ENCODE results near the gene SLF1. TPM values are rescaled to one million over a fixed set of nuclear protein-coding genes. Genes with fewer than 3 reads are reported as not detected.

Gene SLF1
- total and polyA plus RNA-seq, 9 of the 15 experiments (the other 6 are each of a cell fraction or from before 2014, with no cell fraction given): 9.8 to 31.1 (median 16.3) TPM

DNA sequence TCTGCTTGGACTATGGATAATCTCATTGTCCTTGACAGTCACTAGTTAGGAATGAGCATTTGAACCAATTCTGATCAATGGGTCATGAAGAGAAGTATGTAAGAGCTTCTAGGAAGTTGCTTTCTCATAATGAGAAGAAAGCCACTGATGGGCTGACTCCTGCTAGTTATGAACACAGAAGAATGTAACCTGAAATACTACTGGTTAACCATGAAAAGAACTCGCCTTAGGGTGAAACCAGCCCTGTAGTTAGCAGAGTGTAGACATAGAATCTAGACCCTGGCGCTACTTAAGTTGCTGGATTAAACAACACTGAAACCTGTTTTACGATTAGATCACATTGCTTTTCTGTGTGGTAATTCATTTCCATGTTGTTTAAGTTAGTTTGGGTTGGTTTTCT is 26.6 kb downstream of the SLF1 start:
- POLR2A ChIA-PET: no interaction called here
- Histone ChIP-seq H3K27me3 (ENCODE audit: control insufficient read depth in 2 of 2, insufficient read depth in 2 of 2, low read length in 2 of 2) (no peaks in the 10 kb centered on the region), H2AFZ (ENCODE audit: low read depth, low read length) (no peak overlapping the region), H4K20me1 (replicated peaks; ENCODE audit: control insufficient read depth, insufficient read depth, low read length) (no peaks in the 10 kb centered on the region), H3K27ac (ENCODE audit: extremely low read depth, low read depth, low read length) (no peak overlapping the region), H3K79me2 (ENCODE audit: control insufficient read depth, insufficient read depth, low read length) (peaks cover 3% of the 10 kb centered on the region; the same call in 2 of the 3 replicates), H3K9me3 (replicated peaks; ENCODE audit: control insufficient read depth, insufficient read depth, low read depth, low read length) (no peaks in the 10 kb centered on the region), H3K4me2 (ENCODE audit: insufficient read depth, low read length) (no peak overlapping the region), H3K4me1 (replicated peaks in 1 of 2; ENCODE audit: control insufficient read depth in 2 of 2, insufficient read depth in 2 of 2, low read length in 2 of 2) (no peaks in the 10 kb centered on the region), H3K9me1 (ENCODE audit: control insufficient read depth, insufficient read depth, low read length) (no peaks in the 10 kb centered on the region), H3K9ac (ENCODE audit: insufficient read depth in 1 of 2, low read depth in 2 of 2, low read length in 2 of 2) (no peak overlapping the region), H3K4me3 (no peak overlapping the region), H3K36me3 (ENCODE audit: control insufficient read depth, insufficient read depth, low read length) (peaks cover 51% of the 10 kb centered on the region; the same call in 2 of the 3 replicates)
- in situ Hi-C loops (cut with MboI) (no loop called here), intact Hi-C loops (cut with micrococcal nuclease) (no loop called here)
- CTCF ChIA-PET (ENCODE audit: low intra/inter-chr PET ratio): no interaction called here
- FAIRE-seq (no peak), DNase-seq (ENCODE audit: extremely low read depth in 1 of 4, low spot score in 3 of 4) (no peak), ATAC-seq (no peak)
- no TSS peak for BruUV-seq (replicated peaks)
- 87% methylated on average over 3 of the region's 3 CpGs for WGBS (ENCODE audit: insufficient coverage, low coverage, missing lambda C conversion rate)
- TF ChIP-seq MECOM (CRISPR knock-in tag; IDR thresholded peaks at IDR 0.05) (no peak), DPF2 (IDR thresholded peaks at IDR 0.05) (no peak), ESRRA (IDR thresholded peaks at IDR 0.05; ENCODE audit: borderline replicate concordance, low read depth) (no peak), MAFF (IDR thresholded peaks at IDR 0.05; ENCODE audit: low read length) (no peak), NFYB (IDR thresholded peaks at IDR 0.05; ENCODE audit: extremely low read depth, insufficient read length) (no peak), POLR2B (IDR thresholded peaks at IDR 0.05; ENCODE audit: low read depth, partially characterized antibody) (no peak), GABPB1 (CRISPR knock-in tag; IDR thresholded peaks at IDR 0.05) (no peak), EWSR1 (IDR thresholded peaks at IDR 0.05; ENCODE audit: borderline replicate concordance, low read depth, partially characterized antibody) (no peak), SRF (CRISPR knock-in tag; IDR thresholded peaks at IDR 0.05) (no peak), HDAC2 (IDR thresholded peaks at IDR 0.05) (no peak), CBX1 (IDR thresholded peaks at IDR 0.05; ENCODE audit: low read depth) (no peak), HMG20B (CRISPR knock-in tag; IDR thresholded peaks at IDR 0.05) (no peak), NCOA4 (IDR thresholded peaks at IDR 0.05; ENCODE audit: partially characterized antibody) (no peak)
- TF ChIP-seq, protein P1, sequence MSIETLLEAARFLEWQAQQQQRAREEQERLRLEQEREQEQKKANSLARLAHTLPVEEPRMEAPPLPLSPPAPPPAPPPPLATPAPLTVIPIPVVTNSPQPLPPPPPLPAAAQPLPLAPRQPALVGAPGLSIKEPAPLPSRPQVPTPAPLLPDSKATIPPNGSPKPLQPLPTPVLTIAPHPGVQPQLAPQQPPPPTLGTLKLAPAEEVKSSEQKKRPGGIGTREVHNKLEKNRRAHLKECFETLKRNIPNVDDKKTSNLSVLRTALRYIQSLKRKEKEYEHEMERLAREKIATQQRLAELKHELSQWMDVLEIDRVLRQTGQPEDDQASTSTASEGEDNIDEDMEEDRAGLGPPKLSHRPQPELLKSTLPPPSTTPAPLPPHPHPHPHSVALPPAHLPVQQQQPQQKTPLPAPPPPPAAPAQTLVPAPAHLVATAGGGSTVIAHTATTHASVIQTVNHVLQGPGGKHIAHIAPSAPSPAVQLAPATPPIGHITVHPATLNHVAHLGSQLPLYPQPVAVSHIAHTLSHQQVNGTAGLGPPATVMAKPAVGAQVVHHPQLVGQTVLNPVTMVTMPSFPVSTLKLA (conservative IDR thresholded peaks at IDR 0.05): no peak
- TF ChIP-seq, protein P2, sequence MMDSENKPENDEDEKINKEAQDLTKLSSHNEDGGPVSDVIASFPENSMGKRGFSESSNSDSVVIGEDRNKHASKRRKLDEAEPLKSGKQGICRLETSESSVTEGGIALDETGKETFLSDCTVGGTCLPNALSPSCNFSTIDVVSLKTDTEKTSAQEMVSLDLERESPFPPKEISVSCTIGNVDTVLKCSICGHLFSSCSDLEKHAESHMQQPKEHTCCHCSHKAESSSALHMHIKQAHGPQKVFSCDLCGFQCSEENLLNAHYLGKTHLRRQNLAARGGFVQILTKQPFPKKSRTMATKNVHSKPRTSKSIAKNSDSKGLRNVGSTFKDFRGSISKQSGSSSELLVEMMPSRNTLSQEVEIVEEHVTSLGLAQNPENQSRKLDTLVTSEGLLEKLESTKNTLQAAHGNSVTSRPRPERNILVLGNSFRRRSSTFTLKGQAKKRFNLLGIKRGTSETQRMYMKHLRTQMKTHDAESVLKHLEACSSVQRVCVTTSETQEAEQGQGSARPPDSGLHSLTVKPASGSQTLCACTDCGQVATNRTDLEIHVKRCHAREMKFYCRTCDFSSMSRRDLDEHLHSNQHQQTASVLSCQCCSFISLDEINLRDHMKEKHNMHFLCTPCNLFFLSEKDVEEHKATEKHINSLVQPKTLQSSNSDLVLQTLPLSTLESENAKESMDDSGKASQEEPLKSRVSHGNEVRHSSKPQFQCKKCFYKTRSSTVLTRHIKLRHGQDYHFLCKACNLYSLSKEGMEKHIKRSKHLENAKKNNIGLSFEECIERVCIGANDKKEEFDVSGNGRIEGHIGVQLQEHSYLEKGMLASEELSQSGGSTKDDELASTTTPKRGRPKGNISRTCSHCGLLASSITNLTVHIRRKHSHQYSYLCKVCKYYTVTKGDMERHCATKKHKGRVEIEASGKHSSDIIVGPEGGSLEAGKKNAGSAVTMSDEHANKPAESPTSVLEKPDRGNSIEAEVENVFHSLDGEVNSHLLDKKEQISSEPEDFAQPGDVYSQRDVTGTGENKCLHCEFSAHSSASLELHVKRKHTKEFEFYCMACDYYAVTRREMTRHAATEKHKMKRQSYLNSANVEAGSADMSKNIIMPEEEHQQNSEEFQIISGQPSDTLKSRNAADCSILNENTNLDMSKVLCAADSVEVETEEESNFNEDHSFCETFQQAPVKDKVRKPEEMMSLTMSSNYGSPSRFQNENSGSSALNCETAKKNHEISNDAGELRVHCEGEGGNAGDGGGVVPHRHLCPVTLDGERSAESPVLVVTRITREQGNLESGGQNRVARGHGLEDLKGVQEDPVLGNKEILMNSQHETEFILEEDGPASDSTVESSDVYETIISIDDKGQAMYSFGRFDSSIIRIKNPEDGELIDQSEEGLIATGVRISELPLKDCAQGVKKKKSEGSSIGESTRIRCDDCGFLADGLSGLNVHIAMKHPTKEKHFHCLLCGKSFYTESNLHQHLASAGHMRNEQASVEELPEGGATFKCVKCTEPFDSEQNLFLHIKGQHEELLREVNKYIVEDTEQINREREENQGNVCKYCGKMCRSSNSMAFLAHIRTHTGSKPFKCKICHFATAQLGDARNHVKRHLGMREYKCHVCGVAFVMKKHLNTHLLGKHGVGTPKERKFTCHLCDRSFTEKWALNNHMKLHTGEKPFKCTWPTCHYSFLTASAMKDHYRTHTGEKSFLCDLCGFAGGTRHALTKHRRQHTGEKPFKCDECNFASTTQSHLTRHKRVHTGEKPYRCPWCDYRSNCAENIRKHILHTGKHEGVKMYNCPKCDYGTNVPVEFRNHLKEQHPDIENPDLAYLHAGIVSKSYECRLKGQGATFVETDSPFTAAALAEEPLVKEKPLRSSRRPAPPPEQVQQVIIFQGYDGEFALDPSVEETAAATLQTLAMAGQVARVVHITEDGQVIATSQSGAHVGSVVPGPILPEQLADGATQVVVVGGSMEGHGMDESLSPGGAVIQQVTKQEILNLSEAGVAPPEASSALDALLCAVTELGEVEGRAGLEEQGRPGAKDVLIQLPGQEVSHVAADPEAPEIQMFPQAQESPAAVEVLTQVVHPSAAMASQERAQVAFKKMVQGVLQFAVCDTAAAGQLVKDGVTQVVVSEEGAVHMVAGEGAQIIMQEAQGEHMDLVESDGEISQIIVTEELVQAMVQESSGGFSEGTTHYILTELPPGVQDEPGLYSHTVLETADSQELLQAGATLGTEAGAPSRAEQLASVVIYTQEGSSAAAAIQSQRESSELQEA (IDR thresholded peaks at IDR 0.05; ENCODE audit: low read depth): no peak

All from K562 (cell line).